ENCODE results near the gene LAMTOR1.

LAMTOR1 gene

DNA sequence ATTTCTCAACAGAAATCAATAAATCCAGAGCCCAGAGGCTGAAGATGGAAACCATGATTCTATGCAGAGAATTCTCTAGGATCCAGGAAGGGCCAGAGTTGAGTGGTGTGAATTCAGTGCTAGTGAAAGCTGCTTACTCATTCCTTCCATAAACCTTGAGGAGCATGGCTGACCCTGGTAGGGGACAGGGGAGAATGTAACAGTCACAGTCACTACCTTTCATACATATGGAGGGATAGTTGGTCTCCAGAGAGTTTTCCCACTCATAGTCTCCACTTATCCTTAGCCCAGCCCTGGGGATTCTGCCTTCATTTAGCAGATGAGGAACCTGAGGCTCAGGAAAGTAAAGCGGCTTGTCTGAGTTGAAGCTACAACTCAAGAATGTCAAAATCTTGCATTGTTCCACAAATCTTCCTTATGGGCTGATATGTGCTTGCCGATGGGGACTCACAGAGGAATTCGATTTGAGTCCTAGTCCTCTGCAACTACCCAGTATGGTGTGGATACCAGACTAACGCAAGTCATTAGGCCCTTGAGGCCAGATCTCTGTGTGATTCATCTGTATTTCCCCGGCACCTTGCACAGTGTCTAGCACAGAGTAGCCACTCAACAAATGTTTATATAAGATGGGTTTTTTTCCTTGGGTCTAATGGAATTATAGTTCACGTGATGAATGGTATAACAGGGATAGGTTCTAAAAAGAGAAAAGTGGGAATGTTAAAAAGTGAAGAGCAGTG, 13.1 kb upstream of the LAMTOR1 start:
- no peak for DNase-seq

DNA sequence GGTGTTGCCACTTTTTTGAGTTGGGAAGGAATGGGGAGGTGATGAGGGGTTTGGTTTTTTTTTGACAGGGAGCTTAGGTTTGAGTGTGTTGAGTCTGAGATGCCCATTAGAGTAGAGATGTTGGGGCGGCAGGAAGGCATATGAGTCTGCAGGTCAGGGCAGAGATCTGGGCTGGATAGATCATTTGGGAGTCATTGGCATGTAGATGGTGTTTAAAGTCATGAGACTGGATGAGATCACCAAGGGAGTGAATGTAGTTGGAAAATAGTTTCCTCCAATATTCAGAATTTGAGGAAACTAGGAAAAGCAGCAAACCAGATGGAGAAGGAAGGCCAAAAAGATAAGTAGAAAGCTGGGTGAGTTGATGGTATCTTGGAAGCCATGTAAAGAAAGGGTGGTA, 11.5 kb upstream of the LAMTOR1 start:
- no peak for DNase-seq

DNA sequence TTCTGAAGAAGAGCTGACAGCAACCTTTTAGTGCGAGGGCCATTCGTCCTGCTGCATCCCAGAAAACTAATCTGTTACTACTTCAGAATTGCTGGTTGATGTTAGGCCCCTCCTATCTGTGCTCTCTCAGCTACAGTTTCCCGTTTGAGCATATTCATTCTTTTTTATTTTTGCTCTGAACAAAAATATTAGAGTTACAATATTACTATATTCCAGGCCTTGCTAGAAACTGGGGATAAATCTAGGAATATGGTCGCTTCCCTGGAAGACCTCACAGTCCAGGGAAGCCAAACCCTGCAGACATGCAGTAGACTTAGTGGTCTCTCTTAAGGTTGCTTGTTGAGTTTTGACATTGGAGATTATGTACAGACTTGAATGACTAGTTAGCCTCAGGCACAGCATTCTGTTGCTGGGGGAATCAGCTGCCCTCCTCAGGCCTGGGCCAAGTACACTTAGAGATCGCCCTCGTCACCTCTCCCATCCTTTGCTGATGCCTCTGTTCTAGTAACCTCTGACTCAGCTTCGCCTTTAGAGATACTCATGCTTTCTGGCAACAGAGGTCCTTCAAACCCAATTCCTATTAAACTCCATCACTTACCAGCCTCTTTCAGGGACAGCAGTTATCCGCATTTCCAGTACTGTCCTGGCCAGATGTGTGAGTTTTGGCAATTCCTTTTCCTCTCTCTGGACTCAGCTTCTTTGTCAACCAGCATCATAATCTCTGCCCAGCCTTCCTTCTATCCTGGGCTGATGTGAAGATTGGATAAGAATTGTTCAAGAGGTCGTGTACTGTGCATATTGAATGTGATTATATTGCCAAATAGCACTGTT, 10.1 kb upstream of the LAMTOR1 start:
- no peak for DNase-seq

DNA sequence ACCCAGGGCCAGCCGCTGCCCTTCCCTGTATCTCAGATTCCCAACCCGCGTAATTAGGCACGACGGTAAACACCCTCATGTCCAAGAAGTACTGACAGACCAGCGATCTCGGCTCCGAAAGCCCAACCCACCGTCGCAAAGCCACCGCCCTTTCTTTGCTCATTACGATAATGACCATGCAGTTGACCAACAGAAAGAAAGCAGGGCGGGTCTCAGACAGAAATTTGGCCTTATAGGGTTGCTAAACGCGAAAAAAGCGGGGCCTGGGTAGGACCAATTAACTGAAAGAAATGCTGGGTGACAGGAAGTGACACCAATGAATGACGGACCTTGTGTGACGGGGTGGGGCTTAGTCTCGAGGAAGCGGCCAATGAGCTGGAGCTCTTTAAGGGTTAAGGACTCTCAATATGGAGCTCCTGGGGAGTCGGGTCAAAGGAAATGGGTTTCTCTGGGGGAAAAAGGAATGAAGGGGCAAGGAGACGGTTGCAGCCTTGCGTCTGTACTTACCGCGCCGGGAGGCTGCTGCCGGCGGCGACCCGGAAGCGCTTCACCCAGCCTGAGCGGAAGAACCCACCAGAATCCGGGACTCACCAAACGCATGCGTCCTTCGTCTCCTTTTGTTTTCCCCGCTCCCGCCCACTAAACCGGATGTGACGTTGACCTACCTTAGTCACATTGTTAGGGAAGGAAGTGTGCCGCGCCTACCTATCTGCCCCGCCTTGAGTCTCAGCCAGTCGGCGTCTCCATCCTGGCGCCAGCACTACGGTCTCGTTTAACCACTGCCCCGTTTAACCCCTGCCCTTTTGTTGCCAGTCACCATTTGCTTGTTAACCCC, 9.3 kb upstream of the LAMTOR1 start, which contains the start of gene ANAPC15:
ANAPC15 (minus strand) TSS at position 553 of the 835 bp plus-strand sequence. CDS start 1,419 bp downstream, outside the sequence.
- DNase-seq: peak; percentile 95

DNA sequence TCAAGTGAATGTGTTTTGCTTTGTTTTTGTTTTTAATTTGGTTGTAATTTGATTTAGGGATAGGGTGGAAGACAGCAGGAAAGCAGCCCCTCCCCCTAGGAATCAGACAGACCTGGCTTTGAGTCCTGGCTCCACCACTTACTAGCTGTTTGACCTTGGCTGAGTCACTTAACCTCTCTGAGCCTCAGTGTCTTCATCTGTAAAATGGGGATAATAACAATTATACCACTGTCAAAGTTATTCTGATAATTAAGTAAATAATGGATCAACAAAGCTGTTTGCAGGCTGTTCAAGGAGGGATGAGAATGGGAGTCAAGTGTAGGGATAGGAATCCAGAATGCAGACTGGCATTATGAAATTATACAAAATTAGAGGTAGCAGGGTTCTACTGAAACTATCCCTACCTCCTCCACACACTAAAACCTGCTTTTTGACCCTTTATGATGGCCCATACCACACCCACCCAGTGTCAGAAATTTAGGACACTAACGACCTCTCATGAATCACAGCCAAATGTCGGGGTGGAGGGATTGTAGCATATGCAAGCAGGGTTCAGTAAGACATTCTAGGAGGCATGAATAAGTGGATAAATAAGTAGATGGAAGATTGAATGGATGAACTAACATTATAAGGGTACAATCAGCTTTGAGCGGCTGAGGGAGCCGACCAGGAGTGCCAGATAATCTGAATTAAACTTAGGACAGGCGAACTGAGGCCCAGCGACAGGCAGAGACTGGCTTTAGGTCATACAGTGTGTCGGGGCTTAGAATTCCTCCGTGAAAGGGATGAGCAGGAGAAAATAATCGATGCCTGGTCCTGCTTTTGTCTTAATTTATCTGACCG, 8.4 kb upstream of the LAMTOR1 start:
- no peak for DNase-seq

DNA sequence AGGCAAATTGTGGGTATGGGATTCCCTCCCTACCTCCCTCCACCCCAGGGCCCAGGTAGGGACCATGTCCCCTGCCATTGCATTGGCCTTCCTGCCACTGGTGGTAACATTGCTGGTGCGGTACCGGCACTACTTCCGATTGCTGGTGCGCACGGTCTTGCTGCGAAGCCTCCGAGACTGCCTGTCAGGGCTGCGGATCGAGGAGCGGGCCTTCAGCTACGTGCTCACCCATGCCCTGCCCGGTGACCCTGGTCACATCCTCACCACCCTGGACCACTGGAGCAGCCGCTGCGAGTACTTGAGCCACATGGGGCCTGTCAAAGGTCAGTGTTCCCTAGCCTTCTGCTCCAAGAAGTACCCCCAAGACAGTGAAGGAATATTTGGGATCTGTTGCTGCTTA, 2.8 kb upstream of the LAMTOR1 start, which contains the start of gene TOMT:
TOMT (plus strand) TSS at position 37 of the 400 bp plus-strand sequence; CDS start at position 65, 28 bp downstream.
- no peak for DNase-seq

DNA sequence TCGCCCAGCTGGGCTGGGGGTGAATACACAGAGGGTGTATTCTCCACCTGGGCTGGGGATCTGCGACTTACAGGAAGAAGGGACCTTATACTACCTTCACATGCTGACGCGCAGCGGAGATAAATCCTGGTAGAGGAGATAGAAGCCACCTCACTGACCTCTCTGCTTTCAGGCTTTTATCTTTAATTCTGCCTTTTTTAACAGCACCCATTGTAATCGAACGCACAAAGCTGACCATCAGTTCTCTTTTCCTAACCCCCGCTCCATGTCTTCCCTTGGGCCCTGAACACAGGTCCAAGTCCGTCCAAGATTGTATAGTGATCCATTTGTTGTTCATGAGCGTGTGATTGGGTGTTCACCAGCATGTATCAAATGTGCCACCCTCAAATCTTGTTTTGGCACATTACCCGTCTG, 664 bp upstream of the LAMTOR1 start:
- no peak for DNase-seq

DNA sequence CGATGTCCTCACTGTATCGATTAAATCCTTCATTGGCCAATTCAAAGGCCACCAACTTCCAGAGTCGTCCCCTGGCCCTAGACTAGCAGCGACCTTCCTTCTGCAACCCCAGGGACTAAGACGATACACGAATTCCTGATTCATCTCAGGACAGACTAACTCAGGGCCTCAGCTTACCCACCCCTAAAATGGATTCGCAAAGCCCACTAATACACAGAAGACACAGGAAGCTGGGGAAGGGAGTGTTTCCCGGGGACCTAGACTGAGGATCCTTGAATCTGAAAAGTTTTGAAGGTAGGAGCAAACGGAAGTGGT, 509 bp downstream of the LAMTOR1 start:
- no peak for DNase-seq

DNA sequence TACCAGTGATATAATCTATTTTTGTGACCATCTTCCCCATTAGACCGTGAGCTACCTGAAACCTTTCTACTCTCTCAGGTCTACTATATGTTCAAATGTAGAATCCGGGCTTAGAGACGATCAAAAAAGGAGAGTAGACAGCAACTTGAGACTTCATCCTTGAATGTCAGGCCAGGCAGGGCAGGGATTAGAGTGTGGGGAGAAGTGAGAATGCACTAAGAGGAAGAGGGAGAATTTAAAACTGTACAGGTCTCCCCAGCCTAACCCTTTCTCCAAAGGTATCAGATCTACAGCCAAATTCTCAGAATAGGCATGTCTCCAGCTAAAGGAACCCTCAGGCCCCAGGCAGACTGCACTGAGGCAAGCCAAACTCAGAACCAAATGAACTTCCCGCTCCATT, 935 bp downstream of the LAMTOR1 start:
- no peak for DNase-seq

DNA sequence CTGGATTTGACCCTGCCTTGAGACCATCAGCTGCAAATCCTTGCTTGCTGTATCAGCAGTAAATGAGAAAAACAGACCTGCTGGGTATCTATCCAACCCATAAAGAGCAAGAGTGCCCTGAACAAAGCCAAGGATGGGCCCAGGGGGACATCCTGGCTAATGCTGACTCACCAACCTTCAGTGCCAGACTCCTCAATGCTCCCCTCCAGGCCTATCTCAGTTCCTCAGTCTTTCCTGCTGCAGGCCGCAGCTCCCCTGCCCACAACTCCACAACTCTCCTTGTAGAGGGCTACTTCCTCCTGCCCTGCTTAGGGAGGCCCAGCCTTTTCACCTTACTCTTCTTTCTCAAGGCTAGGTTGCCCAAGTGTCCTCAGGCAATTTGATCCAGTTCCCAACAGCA, 2.6 kb downstream of the LAMTOR1 start:
- no peak for DNase-seq

DNA sequence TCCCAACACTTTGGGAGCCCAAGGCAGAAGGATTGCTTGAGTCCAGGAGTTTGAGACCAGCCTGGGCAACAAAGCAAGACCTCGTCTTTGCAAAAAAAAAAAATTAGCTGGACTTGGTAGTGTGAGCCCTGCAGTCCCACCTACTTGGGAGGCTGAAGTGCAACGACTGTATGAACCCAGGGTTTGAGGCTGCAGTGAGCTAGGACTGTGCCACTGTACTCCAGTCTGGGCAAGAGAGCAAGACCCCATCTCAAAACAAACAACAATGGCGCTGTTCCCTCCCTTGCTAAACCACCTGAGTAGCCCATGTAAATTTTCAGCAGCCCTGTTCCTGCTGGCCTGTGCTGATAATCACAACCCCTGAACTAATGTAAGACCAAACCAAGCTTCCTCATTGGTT, 3.1 kb downstream of the LAMTOR1 start:
- DNase-seq: no peak

DNA sequence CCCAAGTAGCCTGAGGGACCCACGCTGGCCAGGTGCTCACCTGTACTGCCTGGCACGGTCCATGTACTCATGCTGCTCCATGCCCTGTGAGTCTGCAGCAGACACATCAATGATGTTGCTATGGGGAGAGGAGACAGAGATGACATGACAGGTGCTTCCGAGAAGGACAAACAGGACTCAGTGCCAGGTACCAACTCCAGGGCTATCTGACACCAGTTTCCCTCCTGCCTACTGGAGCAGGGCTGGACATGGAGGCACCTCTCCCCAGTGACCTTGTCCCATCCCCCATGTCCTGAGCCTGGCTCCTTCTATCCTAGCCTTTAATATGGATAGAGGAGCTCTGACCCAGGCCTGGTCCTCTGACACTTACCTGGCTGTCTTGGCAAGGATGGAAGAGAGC, 4.4 kb downstream of the LAMTOR1 start:
- DNase-seq: no peak

DNA sequence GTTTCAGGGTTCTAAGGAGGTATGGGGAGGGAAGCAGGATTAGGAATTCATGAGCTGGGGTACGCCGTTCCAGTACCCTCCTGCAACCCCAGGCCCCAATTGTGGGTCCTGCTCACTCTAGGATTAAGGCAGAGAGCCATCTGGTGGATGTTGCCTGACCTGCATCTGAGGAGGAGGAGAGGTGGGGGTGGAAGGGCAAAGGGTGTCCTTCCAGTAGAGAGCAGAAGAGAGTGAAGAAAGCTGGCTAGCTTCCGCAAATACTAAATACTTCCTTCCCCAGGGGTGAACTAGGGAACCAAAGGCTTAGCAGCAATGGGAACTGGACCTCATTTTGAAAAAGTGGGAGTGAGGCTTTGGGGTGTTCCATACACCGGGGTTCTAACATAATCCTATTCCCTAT, 11.8 kb downstream of the LAMTOR1 start:
- no peak for DNase-seq

DNA sequence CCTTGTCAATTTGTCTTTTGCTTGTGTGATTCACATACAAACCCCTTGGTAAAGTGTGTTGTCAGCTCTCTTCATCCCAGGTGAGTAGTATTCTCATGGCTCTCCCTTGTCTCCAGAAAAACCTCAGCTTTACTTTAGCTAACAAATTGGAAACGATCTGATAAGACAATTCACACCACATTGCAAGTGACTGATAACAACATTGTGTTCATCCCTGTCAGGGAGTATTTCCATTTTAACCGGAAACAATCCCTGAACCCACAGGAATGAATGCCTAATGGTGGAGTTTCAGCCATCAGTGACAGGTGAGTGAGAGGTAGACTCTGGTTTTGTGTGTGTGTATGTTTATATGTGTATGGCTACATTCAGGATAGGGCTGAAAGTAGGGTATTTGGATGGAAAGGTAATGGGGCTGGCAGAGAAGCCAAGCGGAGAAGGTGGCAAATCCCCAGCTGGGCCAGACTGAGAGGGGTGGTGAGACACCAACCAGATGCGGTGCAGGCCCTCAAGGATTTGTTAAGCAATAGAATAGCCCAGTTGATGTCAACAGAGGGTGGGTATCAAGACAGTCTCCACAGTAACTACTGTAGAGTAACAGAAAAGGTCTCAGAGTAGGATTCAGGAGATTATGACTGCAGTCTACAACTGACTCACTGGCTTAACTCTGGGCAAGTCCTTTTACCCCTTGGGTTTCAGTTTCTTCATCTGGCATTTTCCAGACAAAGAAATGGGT, 14.9 kb downstream of the LAMTOR1 start:
- DNase-seq: no peak

DNA sequence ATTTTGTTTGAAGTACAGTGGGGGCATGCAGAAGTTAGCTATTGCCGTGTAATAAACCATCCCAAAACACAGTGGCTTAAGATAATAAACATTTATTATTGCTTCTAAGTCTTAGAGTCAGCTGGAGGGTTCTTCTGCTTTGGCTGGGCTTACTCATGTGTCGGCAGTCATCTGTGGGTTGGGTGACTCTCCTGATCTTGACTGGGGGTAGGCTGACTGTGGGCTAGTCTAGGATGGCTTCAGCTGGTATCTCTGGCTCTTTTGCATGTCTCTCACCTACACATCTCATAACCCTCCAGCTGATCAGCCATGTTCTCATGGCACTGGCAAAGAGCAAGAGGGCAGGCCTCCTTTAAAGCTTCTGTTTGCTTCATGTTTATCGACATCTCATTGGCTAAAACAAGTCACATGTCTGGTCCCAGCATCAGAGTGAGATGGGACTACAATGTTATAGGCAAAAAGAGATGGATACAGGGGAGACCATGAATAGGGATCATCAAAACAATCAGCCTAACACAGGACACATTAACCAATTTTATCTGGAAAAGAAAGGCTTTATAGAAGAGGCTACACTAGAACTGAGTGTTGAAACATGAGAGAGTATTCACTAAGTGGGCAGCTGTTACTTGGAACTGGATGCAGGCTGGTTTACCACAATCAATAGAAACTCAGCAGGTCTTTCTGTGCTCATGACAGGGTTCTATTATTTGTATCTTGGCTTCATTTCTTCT, 17.3 kb downstream of the LAMTOR1 start:
- DNase-seq: no peak

DNA sequence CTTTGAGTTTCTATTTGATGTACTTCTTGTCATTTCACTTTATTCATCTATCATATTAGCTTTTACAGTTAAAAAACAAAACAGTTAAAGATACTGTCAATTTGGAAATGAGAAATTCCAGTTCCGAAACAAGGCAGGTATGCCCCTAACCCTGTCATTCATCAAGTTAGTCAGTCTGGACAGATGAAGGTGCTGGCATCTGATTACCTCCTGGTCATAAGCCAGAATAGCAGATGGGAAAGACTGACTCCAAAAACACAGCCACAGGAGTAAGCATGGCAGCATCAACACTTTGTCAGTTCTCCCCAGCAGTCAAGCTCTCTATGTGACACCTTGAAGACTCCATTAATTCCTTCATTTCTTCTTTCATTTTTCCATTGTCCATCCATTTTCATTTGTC, 18.1 kb downstream of the LAMTOR1 start:
- DNase-seq: no peak

DNA sequence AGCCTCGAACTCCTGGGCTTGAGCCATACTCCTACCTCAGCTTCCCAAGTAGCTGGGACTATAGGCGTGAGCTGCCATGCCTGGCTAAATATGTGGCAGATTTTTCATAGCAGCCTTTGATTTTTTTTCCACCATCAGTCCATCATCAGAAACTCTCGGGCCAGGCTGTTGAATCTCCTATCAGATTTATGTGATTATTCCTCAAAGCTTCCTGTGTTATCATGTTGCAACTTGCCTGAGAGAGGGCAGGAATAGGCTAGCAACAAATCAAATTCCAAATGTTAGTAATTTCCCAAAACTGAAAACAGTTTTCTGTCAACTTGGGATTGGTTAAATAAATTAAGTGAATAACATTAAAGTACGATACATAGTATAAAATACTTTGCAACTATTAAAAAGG, 19.0 kb downstream of the LAMTOR1 start:
- DNase-seq: no peak

DNA sequence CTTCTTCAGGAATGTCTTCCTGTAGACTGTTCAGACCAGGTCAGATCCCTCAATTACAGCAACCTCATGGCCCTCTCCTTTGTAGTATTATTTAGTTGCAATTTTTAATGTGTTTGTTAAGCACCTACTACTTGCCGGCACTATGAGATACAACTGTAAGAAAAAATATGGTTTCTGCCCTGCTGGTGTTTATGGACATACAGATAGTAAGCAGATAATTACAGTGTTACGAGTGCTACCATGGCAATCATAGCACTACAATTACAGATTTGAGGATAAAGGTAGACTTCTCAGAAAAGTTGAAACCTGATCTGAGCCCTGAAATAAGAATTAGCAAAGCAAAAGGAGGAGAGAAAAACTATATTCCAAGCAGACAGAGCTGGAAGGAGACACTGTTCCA, 19.7 kb downstream of the LAMTOR1 start:
- DNase-seq: no peak

DNA sequence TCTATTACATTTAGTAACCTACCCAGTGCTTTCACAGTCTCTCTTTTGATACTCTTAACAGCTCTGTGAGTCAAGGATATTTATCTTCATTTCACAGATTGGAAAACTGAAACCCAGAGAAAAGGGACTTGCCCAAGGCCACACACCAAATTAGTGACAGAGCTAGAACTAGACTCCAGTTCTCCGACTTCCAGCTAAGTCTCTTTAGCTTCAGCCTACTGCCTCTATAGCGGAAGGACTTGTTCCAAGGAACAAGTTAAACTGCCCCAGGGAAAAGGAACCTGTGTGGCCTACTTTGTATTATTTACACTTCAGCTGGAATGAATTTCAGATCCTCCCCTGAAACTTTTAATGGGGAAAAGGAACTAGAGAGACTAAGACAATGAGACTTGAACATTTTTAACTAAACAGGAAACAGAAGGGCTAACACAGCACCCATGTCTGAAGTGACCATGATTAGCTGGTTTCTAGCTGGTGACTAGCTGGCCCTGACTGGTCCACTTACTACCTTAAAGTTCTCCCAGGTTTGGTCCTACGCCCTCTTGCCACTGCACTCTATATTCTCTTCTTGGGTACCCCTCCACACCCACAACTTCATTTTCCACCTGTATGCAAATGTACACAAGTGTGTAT, 21.2 kb downstream of the LAMTOR1 start:
- no peak for DNase-seq

DNA sequence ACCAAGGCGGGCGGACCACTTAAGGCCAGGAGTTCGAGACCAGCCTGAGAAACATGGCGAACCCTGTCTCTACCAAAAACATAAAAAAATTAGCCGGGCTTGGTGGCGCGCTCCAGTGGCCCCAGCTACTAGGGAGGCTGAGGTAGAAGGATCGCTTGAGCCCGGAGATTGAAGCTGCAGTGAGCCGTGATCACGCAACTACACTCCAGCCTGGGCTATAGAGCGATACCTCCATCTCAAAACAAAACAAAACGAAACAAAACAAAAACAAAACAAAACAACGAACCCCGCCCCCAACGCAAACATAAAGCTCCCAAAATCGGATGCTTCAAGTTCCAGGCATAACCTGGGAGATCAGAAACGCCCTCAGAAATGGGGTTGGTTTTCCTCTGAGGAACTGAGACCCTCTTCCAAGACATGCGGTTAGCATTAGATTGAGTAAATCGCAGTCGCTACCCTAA, 21.9 kb downstream of the LAMTOR1 start:
- no peak for DNase-seq
